GM18505 (cell line): ENCODE data around the gene LGR6.
"Not testable (repeated sequence)": the region's sequence is repeated elsewhere in the genome, so short reads cannot be mapped to it uniquely, and the experiment has no call there.

Experiments used
- ATAC-seq: cut with Tn5 transposase; IDR thresholded peaks from one replicate; pipeline ENCODE4 v1.9.1; 2021; ENCODE audit not compliant: unreplicated experiment
- POLR2A ChIP-seq: IDR thresholded peaks from 4 replicates; pipeline ENCODE4 v1.6.1; 2011; ENCODE audit warnings: borderline replicate concordance; ENCODE audit not compliant: insufficient read depth, insufficient read length; ENCODE audit errors: extremely low read depth

The LGR6 gene

GRCh38 chr1:202193614-202194327 lies at the start of gene LGR6:
Gene LGR6 (plus strand): TSS chr1:202193799. CDS start chr1:202193990, 191 bp downstream.
- TF ChIP-seq POLR2A: no peak
- no peak for ATAC-seq

GRCh38 chr1:202144402-202145067 lies 49.1 kb upstream of the LGR6 start, which contains the start of gene ARL8A:
Gene ARL8A (minus strand): TSS chr1:202144737. CDS start chr1:202144572, 165 bp downstream.
- ATAC-seq: peak; percentile 64
- peak; percentile 68 for TF ChIP-seq POLR2A

GRCh38 chr1:202145068-202145743 lies 48.4 kb upstream of the LGR6 start:
- TF ChIP-seq POLR2A: peak; percentile 12
- ATAC-seq: no peak

GRCh38 chr1:202145744-202146140 lies 47.9 kb upstream of the LGR6 start:
- not testable (repeated sequence) for ATAC-seq

- TF ChIP-seq POLR2A: no peak
- no peak for ATAC-seq
Measured at GRCh38 chr1:202146279-202146678, 47.3 kb upstream of the LGR6 start.

- no peak for TF ChIP-seq POLR2A
- no peak for ATAC-seq
Measured at GRCh38 chr1:202146993-202147392, 46.6 kb upstream of the LGR6 start.

GRCh38 chr1:202148391-202148790 lies 45.2 kb upstream of the LGR6 start:
- TF ChIP-seq POLR2A: peak; percentile 19
- ATAC-seq: no peak

- no peak for TF ChIP-seq POLR2A
- no peak for ATAC-seq
Measured at GRCh38 chr1:202149566-202149965, 44.0 kb upstream of the LGR6 start.

- no peak for ATAC-seq
- TF ChIP-seq POLR2A: no peak
Measured at GRCh38 chr1:202150187-202150586, 43.4 kb upstream of the LGR6 start.

- TF ChIP-seq POLR2A: peak; percentile 30
- ATAC-seq: no peak
Measured at GRCh38 chr1:202150602-202151001, 43.0 kb upstream of the LGR6 start.

- ATAC-seq: no peak
- no peak for TF ChIP-seq POLR2A
Measured at GRCh38 chr1:202151045-202151444, 42.6 kb upstream of the LGR6 start.

GRCh38 chr1:202152399-202152798 lies 41.2 kb upstream of the LGR6 start:
- ATAC-seq: no peak
- no peak for TF ChIP-seq POLR2A

- no peak for TF ChIP-seq POLR2A
Measured at GRCh38 chr1:202153284-202153683, 40.3 kb upstream of the LGR6 start.

GRCh38 chr1:202154148-202154765 lies 39.3 kb upstream of the LGR6 start:
- TF ChIP-seq POLR2A: no peak
- ATAC-seq: no peak

More at GRCh38 chr1:202153284-202153683, 40.3 kb upstream of the LGR6 start:
- ATAC-seq: no peak
